GM12891 (cell line): Measurements from ENCODE around the gene HSDL2.

ENCODE experiments used
- POLR2A ChIP-seq: IDR thresholded peaks from 2 replicates; pipeline ENCODE4 v1.6.1; 2011; ENCODE audit warnings: low read depth, low read length, control low read depth
- POLR2AphosphoS5 ChIP-seq: IDR thresholded peaks from 2 replicates; pipeline ENCODE4 v1.6.1; 2011; ENCODE audit warnings: low read depth, low read length, control low read depth
- SPI1 ChIP-seq: IDR thresholded peaks from 2 replicates; pipeline ENCODE4 v1.6.1; 2011; ENCODE audit warnings: low read depth, low read length, control low read depth
- TAF1 ChIP-seq: IDR thresholded peaks from 2 replicates; pipeline ENCODE4 v1.6.1; 2011; ENCODE audit warnings: low read depth, low read length, control low read depth

GRCh38 chr9:112446526-112446925, 66.6 kb downstream of the HSDL2 start:
- TF ChIP-seq TAF1 (no peak), POLR2A (no peak), POLR2AphosphoS5 (no peak), SPI1 (no peak)
